Right atrium auricular region (tissue), 2 donors: ENCODE data around the gene CALHM4. TPM values are rescaled to one million over a fixed set of nuclear protein-coding genes. Genes with fewer than 3 reads are reported as not detected.

ENCODE experiments used
- DNase-seq: peaks from one replicate; pipeline ENCODE4 v3.0.0-alpha.2; 2019; ENCODE audit warnings: low spot score
- H3K27ac ChIP-seq, 2 donors: fragments of 200-600 bp; sonication (generic); 1 replicate in 1 of 2; 2 replicates in 1 of 2; pipeline ENCODE4 v1.5.1; 2016 to 2019
- H3K27me3 ChIP-seq, 2 donors: fragments of 200-600 bp; sonication (generic); one replicate each; pipeline versions ENCODE4 v1.5.1 to v1.6.0; 2017 to 2019
- H3K36me3 ChIP-seq: fragments of 200-600 bp; sonication (generic); one replicate; pipeline ENCODE4 v1.5.1; 2016
- H3K4me1 ChIP-seq, 2 donors: fragments of 200-600 bp; sonication (generic); one replicate each; pipeline versions ENCODE4 v1.5.1 to v1.6.0; 2017 to 2019
- H3K4me3 ChIP-seq, 2 donors: fragments of 200-600 bp; sonication (generic); 1 replicate in 1 of 2; 2 replicates in 1 of 2; pipeline ENCODE4 v1.5.1; 2017 to 2019; ENCODE audit warnings: mild to moderate bottlenecking in 1 of 2, moderate library complexity in 1 of 2
- H3K9me3 ChIP-seq, 2 donors: fragments of 200-600 bp; sonication (generic); one replicate each; pipeline ENCODE4 v1.5.1; 2019
- CTCF ChIP-seq, 2 donors: fragments of 200-600 bp; sonication (generic); IDR thresholded peaks; one replicate each; pipeline ENCODE4 v1.5.1; 2019; ENCODE audit warnings: antibody characterized with exemption in 2 of 2
- total RNA-seq, 2 donors: library from RNA; depleted of rRNA; stranded (reverse); fragments of >200 nt; gene quantifications; one replicate each; pipeline ENCODE4 v1.1.0, GENCODE V29; 2016

Gene CALHM4
- total RNA-seq, 2 donors from 2014 or later, result not detected

- no peak overlapping the region for H3K27ac ChIP-seq
- H3K9me3 ChIP-seq, result no peaks in the 10 kb centered on the region
- H3K27me3 ChIP-seq, result no peaks in the 10 kb centered on the region
- no peaks in the 10 kb centered on the region for H3K36me3 ChIP-seq
- DNase-seq, result no peak
- H3K4me3 ChIP-seq, result no peak overlapping the region
- TF ChIP-seq CTCF (IDR thresholded peaks at IDR 0.05), result no peak
- no peaks in the 10 kb centered on the region for H3K4me1 ChIP-seq
Measured at GRCh38 chr6:116543149-116543548, 10.4 kb upstream of the CALHM4 start.

GRCh38 chr6:116545651-116546050 lies 7.9 kb upstream of the CALHM4 start, which contains the start of gene TRAPPC3L:
Gene TRAPPC3L (minus strand): TSS chr6:116545684. CDS start chr6:116545514, 170 bp downstream.
- no peaks in the 10 kb centered on the region for H3K4me1 ChIP-seq
- no peaks in the 10 kb centered on the region for H3K9me3 ChIP-seq
- no peak for DNase-seq
- TF ChIP-seq CTCF (IDR thresholded peaks at IDR 0.05), result no peak
- no peaks in the 10 kb centered on the region for H3K36me3 ChIP-seq
- no peak within 1 kb of the TSS for H3K27ac ChIP-seq
- no peak within 1 kb of the TSS for H3K4me3 ChIP-seq
- no peaks in the 10 kb centered on the region for H3K27me3 ChIP-seq

GRCh38 chr6:116547358-116547757 lies 6.2 kb upstream of the CALHM4 start:
- Histone ChIP-seq H3K27me3 (no peaks in the 10 kb centered on the region), H3K27ac (no peak overlapping the region), H3K4me1 (no peaks in the 10 kb centered on the region), H3K4me3 (no peak overlapping the region), H3K9me3 (no peaks in the 10 kb centered on the region), H3K36me3 (no peaks in the 10 kb centered on the region)
- DNase-seq, result no peak
- no peak for TF ChIP-seq CTCF (IDR thresholded peaks at IDR 0.05)

GRCh38 chr6:116550796-116551195 lies 2.8 kb upstream of the CALHM4 start:
- no peak for TF ChIP-seq CTCF (IDR thresholded peaks at IDR 0.05)

GRCh38 chr6:116556065-116556464 lies 2.5 kb downstream of the CALHM4 start:
- H3K9me3 ChIP-seq, result no peaks in the 10 kb centered on the region
- H3K36me3 ChIP-seq, result no peaks in the 10 kb centered on the region
- H3K27ac ChIP-seq, result no peak overlapping the region
- H3K4me1 ChIP-seq, result peaks cover 0 to 7% of the 10 kb centered on the region in 2 donors
- no peak for DNase-seq
- TF ChIP-seq CTCF (IDR thresholded peaks at IDR 0.05), result no peak
- no peak overlapping the region for H3K4me3 ChIP-seq
- H3K27me3 ChIP-seq, result no peaks in the 10 kb centered on the region

More at GRCh38 chr6:116550796-116551195, 2.8 kb upstream of the CALHM4 start:
- Histone ChIP-seq H3K9me3 (no peaks in the 10 kb centered on the region), H3K27ac (no peak overlapping the region), H3K4me1 (no peaks in the 10 kb centered on the region), H3K4me3 (no peak overlapping the region), H3K36me3 (no peaks in the 10 kb centered on the region), H3K27me3 (no peaks in the 10 kb centered on the region)
- no peak for DNase-seq

- H3K27ac ChIP-seq, result peak overlapping the region; percentile 8 to 36
- no peak overlapping the region for H3K4me3 ChIP-seq
- H3K9me3 ChIP-seq, result no peaks in the 10 kb centered on the region
- no peaks in the 10 kb centered on the region for H3K27me3 ChIP-seq
- no peaks in the 10 kb centered on the region for H3K36me3 ChIP-seq
- DNase-seq, result no peak
- peaks cover 0 to 10% of the 10 kb centered on the region in 2 donors for H3K4me1 ChIP-seq
- no peak for TF ChIP-seq CTCF (IDR thresholded peaks at IDR 0.05)
Measured at GRCh38 chr6:116556814-116557415, 3.4 kb downstream of the CALHM4 start.
